ENCODE measurements around the gene ZNF367. TPM values are rescaled to one million over a fixed set of nuclear protein-coding genes. Genes with fewer than 3 reads are reported as not detected.

Gene ZNF367
- total RNA-seq, 1 experiment from 2014 or later = 10.1 TPM

- H3K4me1 Mint-ChIP-seq = peaks cover 27 to 38% of the 10 kb centered on the region in 2 experiments
Measured at GRCh38 chr9:96395964-96396363, 22.2 kb downstream of the ZNF367 start.

More at GRCh38 chr9:96395964-96396363, 22.2 kb downstream of the ZNF367 start:
- no peak overlapping the region for H2BK5ac ChIP-seq (ENCODE audit: insufficient read length, low read length)
- peaks cover 6% of the 10 kb centered on the region in 2 experiments for H3K9me3 Mint-ChIP-seq
- no peak overlapping the region for H4K91ac ChIP-seq (ENCODE audit: insufficient read length, low read depth, low read length)
- no peak overlapping the region for H3K9ac ChIP-seq (ENCODE audit: extremely low read depth, insufficient read length, low read length)
- H3K56ac ChIP-seq (ENCODE audit: insufficient read length, low read depth, low read length) = no peak overlapping the region
- H3K27me3 Mint-ChIP-seq (ENCODE audit: low read depth) = no peaks in the 10 kb centered on the region
- peaks cover 22 to 44% (median 41%) of the 10 kb centered on the region in 3 experiments for H3K36me3 Mint-ChIP-seq (ENCODE audit: insufficient read depth in 1 of 3, low read depth in 3 of 3)
- no peak overlapping the region for H2BK20ac ChIP-seq (ENCODE audit: low read depth, low read length, poor library complexity, severe bottlenecking)
- H3K9me3 ChIP-seq (ENCODE audit: control insufficient read depth, low read depth, low read length) = no peaks in the 10 kb centered on the region
- WGBS (ENCODE audit: extremely low coverage, insufficient read length, low lambda C conversion rate) = no CpG with 5 or more reads among the region's 2 CpGs
- no peaks in the 10 kb centered on the region for H3K79me1 ChIP-seq (ENCODE audit: insufficient read depth, low read depth, low read length, poor library complexity, severe bottlenecking)
- no peak overlapping the region for H3K4me3 Mint-ChIP-seq
- H2BK15ac ChIP-seq (ENCODE audit: low read depth, low read length) = no peak overlapping the region
- DNase-seq = no peak
- no peak overlapping the region for H3K14ac ChIP-seq (ENCODE audit: insufficient read depth, low read length)
- H3K23ac ChIP-seq (ENCODE audit: insufficient read length, low read depth, low read length) = no peak overlapping the region
- no peak overlapping the region for H3K4me2 ChIP-seq (ENCODE audit: insufficient read depth, insufficient read length, low read length)
- no peaks in the 10 kb centered on the region for H4K20me1 ChIP-seq (ENCODE audit: control insufficient read depth, insufficient read depth, insufficient read length)
- peaks cover 5% of the 10 kb centered on the region; the same call in 1 of the 2 replicates for H3K79me2 ChIP-seq (ENCODE audit: insufficient read depth, low read length)
- H3K23me2 ChIP-seq (ENCODE audit: insufficient read length, low read depth, low read length, poor library complexity, severe bottlenecking) = peaks cover 6% of the 10 kb centered on the region
- H2BK120ac ChIP-seq (ENCODE audit: low read depth, low read length, poor library complexity, severe bottlenecking) = no peak overlapping the region
- H3K4ac ChIP-seq (ENCODE audit: low read depth, low read length) = no peak overlapping the region
- no peak overlapping the region for H4K8ac ChIP-seq (replicated peaks; ENCODE audit: insufficient read length, low read depth, low read length)
- H3K27me3 ChIP-seq (ENCODE audit: insufficient read depth, low read length) = no peaks in the 10 kb centered on the region
- peak overlapping the region in 1 of 3 experiments; percentile 80; a peak in 2 of 7 replicates for H3K27ac Mint-ChIP-seq
- H2AK5ac ChIP-seq (ENCODE audit: insufficient read length, low read length) = no peak overlapping the region
- peaks cover 10% of the 10 kb centered on the region for H3K4me1 ChIP-seq (ENCODE audit: insufficient read depth, low read length)
- no peak overlapping the region for H2AFZ ChIP-seq (ENCODE audit: low read length)
- H3K18ac ChIP-seq (ENCODE audit: insufficient read length, low read depth, low read length) = no peak overlapping the region
- H2BK12ac ChIP-seq (ENCODE audit: insufficient read length, low read depth, low read length) = no peak overlapping the region
- no peak overlapping the region for H4K5ac ChIP-seq (ENCODE audit: insufficient read length, low read depth, low read length)
- TF ChIP-seq CTCF (conservative IDR thresholded peaks at IDR 0.05) = no peak
- no peak overlapping the region for H3T11ph ChIP-seq (ENCODE audit: low read length)
- H3K27ac ChIP-seq (ENCODE audit: insufficient read length, low read depth, low read length) = no peak overlapping the region

Measured in H9 (cell line).